Esophagus squamous epithelium (tissue), 4 donors: ENCODE measurements around the gene POU2F2.
"Not testable (repeated sequence)": the region's sequence is repeated elsewhere in the genome, so short reads cannot be mapped to it uniquely, and the experiment has no call there.

Experiments
- POLR2A ChIP-seq, 4 donors: fragments of 450-650 bp; IDR thresholded peaks; one replicate each; pipeline ENCODE4 v1.6.1; 2017; ENCODE audit warnings: antibody characterized with exemption in 4 of 4, mild to moderate bottlenecking in 4 of 4, moderate library complexity in 3 of 4
- TF ChIP-seq, protein P1 (sequence below), 6 experiments: fragments of 450-650 bp in 4 of 6; fragments of 200-600 bp in 2 of 6; sonication (generic) in 2 of 6; IDR thresholded peaks; one replicate each; pipeline ENCODE4 v1.5.1; 2016 to 2019; ENCODE audit warnings: antibody characterized with exemption in 6 of 6, mild to moderate bottlenecking in 4 of 6, moderate library complexity in 4 of 6

DNA sequence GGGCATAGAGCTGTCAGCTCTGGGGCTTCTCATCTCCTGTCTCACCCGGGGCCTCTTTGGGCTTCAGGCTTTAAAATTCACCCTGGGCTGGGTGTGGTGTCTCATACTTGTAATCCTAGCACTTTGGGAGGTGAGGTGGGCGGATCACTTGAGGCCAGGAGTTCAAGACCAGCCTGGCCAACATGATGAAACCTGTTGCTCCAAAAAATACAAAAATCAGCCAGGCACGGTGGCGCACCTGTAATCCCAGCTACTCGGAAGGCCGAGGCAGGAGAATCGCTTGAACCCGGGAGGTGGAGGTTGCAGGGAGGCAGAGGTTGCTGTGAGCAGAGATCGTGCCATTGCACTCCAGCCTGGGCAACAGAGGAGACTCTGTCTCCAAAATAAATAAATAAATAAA, 91.8 kb downstream of the POU2F2 start:
- not testable (repeated sequence) for TF ChIP-seq POLR2A (IDR thresholded peaks at IDR 0.05)
- TF ChIP-seq, protein P1, sequence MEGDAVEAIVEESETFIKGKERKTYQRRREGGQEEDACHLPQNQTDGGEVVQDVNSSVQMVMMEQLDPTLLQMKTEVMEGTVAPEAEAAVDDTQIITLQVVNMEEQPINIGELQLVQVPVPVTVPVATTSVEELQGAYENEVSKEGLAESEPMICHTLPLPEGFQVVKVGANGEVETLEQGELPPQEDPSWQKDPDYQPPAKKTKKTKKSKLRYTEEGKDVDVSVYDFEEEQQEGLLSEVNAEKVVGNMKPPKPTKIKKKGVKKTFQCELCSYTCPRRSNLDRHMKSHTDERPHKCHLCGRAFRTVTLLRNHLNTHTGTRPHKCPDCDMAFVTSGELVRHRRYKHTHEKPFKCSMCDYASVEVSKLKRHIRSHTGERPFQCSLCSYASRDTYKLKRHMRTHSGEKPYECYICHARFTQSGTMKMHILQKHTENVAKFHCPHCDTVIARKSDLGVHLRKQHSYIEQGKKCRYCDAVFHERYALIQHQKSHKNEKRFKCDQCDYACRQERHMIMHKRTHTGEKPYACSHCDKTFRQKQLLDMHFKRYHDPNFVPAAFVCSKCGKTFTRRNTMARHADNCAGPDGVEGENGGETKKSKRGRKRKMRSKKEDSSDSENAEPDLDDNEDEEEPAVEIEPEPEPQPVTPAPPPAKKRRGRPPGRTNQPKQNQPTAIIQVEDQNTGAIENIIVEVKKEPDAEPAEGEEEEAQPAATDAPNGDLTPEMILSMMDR (IDR thresholded peaks at IDR 0.05), result not testable (repeated sequence)
